Measurements from ENCODE around the gene LRRC4B. TPM values are rescaled to one million over a fixed set of nuclear protein-coding genes. Genes with fewer than 3 reads are reported as not detected.
A peak's percentile ranks its signal among the peaks of the same experiment; 100 is the strongest.
"Not testable (repeated sequence)": the region's sequence is repeated elsewhere in the genome, so short reads cannot be mapped to it uniquely, and the experiment has no call there.

Gene LRRC4B
- total RNA-seq, 4 donors from 2014 or later = 0.84 to 1.6 (median 1.4) TPM

- ATAC-seq (ENCODE audit: low FRiP score) (no peak), DNase-seq (ENCODE audit: low spot score) (peak; percentile 57)
- TF ChIP-seq CTCF (IDR thresholded peaks at IDR 0.05) = no peak
Observed at GRCh38 chr19:50537769-50538230, 30.4 kb downstream of the LRRC4B start.

GRCh38 chr19:50537306-50537685 is 30.9 kb downstream of the LRRC4B start:
- no peak for TF ChIP-seq CTCF (IDR thresholded peaks at IDR 0.05)
- no peak for ATAC-seq (ENCODE audit: low FRiP score)
- DNase-seq (ENCODE audit: low spot score) = no peak

- ATAC-seq (ENCODE audit: low FRiP score) (no peak), DNase-seq (ENCODE audit: low spot score) (no peak)
- no peak for TF ChIP-seq CTCF (IDR thresholded peaks at IDR 0.05)
Observed at GRCh38 chr19:50536662-50537305, 31.5 kb downstream of the LRRC4B start.

GRCh38 chr19:50535672-50536187 is 32.5 kb downstream of the LRRC4B start:
- TF ChIP-seq CTCF (IDR thresholded peaks at IDR 0.05) = no peak
- ATAC-seq (ENCODE audit: low FRiP score) = no peak
- no peak for DNase-seq (ENCODE audit: low spot score)

- DNase-seq (ENCODE audit: low spot score) = no peak
- TF ChIP-seq CTCF (IDR thresholded peaks at IDR 0.05) = no peak
- no peak for ATAC-seq (ENCODE audit: low FRiP score)
Observed at GRCh38 chr19:50534478-50534877, 33.8 kb downstream of the LRRC4B start.

GRCh38 chr19:50532952-50533351 is 35.3 kb downstream of the LRRC4B start:
- DNase-seq (ENCODE audit: low spot score) (no peak), ATAC-seq (ENCODE audit: low FRiP score) (no peak)
- no peak for TF ChIP-seq CTCF (IDR thresholded peaks at IDR 0.05)

- DNase-seq (ENCODE audit: low spot score) (no peak), ATAC-seq (ENCODE audit: low FRiP score) (peak; percentile 57)
- no peak for TF ChIP-seq CTCF (IDR thresholded peaks at IDR 0.05)
Observed at GRCh38 chr19:50531171-50531612, 37.0 kb downstream of the LRRC4B start.

- ATAC-seq (ENCODE audit: low FRiP score); DNase-seq (ENCODE audit: low spot score): not testable (repeated sequence)
Observed at GRCh38 chr19:50528052-50528451, 40.2 kb downstream of the LRRC4B start.

Data from omental fat pad (tissue), 4 donors.